Hepatocyte (in vitro differentiated cells): ENCODE data around the gene SPTAN1.

Experiments
- EZH2phosphoT487 ChIP-seq: fragments of 200-600 bp; sonication (generic); IDR thresholded peaks from one replicate; pipeline ENCODE4 v1.6.1; 2018; ENCODE audit warnings: antibody characterized with exemption, mild to moderate bottlenecking, low read depth, moderate library complexity; ENCODE audit not compliant: unreplicated experiment, severe bottlenecking
- TF ChIP-seq, protein P1 (sequence below): fragments of 200-600 bp; sonication (generic); IDR thresholded peaks from 2 replicates; pipeline ENCODE4 v1.5.1; 2016; ENCODE audit warnings: antibody characterized with exemption, mild to moderate bottlenecking; ENCODE audit not compliant: poor library complexity

DNA sequence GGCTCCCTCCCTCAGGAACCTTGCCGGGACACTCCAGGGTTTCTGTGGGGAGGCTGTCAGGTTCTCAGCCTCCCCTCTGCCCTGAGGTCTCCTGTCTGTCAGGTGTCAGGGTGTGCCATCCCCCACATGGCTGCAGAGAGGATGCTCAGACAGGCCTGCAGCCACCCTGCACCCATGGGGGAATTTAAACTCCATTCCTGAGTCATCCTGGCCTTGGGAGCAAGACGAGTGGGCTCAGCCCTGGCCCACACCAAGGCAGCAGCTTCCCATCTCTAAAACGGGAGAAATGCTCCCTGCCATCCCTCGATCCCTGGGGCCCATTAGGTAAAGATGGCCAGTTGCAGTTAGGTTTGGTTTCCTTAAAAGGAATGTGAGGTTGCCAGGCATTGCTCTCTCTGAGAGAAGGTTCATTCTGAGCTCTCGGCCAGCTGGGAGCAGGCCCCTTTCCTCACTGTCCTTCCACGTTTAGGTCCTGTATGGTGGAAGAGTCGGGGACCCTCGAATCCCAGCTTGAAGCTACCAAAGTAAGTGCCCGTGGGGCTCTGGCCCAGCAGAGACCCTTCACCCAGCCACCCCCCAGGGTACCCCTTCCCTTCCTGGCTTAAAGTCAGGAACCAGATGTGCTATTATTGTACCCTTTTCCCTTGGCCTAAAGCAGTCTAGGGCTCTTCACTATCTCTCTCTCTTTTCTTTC, 77.6 kb downstream of the SPTAN1 start:
- TF ChIP-seq, protein P1, sequence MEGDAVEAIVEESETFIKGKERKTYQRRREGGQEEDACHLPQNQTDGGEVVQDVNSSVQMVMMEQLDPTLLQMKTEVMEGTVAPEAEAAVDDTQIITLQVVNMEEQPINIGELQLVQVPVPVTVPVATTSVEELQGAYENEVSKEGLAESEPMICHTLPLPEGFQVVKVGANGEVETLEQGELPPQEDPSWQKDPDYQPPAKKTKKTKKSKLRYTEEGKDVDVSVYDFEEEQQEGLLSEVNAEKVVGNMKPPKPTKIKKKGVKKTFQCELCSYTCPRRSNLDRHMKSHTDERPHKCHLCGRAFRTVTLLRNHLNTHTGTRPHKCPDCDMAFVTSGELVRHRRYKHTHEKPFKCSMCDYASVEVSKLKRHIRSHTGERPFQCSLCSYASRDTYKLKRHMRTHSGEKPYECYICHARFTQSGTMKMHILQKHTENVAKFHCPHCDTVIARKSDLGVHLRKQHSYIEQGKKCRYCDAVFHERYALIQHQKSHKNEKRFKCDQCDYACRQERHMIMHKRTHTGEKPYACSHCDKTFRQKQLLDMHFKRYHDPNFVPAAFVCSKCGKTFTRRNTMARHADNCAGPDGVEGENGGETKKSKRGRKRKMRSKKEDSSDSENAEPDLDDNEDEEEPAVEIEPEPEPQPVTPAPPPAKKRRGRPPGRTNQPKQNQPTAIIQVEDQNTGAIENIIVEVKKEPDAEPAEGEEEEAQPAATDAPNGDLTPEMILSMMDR: no peak
- no peak for TF ChIP-seq EZH2phosphoT487
